Natural killer cell (primary cell): ENCODE data around the gene ZSCAN12. TPM values are rescaled to one million over a fixed set of nuclear protein-coding genes. Genes with fewer than 3 reads are reported as not detected.

Source experiments
- ATAC-seq, 3 donors: fragments of 150-1000 bp in 2 of 3; fragments of 200-7000 bp in 1 of 3; cut with Tn5 transposase; 1 replicate in 1 of 3; 2 replicates in 2 of 3; pipeline ENCODE4 v1.10.0; 2021; ENCODE audit warnings: mild to moderate bottlenecking in 2 of 3, moderate library complexity in 2 of 3
- DNase-seq, 2 donors: peaks; one replicate each; pipeline versions ENCODE4 v3.0.0 to v3.0.0-alpha.2; 2013 to 2021; ENCODE audit warnings: mixed read lengths in 1 of 2
- H3K27ac ChIP-seq: one replicate; pipeline ENCODE4 v1.5.1; 2013; ENCODE audit warnings: mild to moderate bottlenecking, low read length
- H3K27me3 ChIP-seq: one replicate; pipeline ENCODE4 v1.6.1; 2013; ENCODE audit warnings: low read length; ENCODE audit not compliant: control insufficient read depth, insufficient read depth
- H3K36me3 ChIP-seq: one replicate; pipeline ENCODE4 v1.6.1; 2013; ENCODE audit warnings: low read length; ENCODE audit not compliant: control insufficient read depth, insufficient read depth
- H3K4me1 ChIP-seq: one replicate; pipeline ENCODE4 v1.6.1; 2013; ENCODE audit warnings: low read length; ENCODE audit not compliant: control insufficient read depth, insufficient read depth
- H3K4me3 ChIP-seq: one replicate; pipeline ENCODE4 v1.5.1; 2013; ENCODE audit warnings: low read length
- H3K9me3 ChIP-seq: one replicate; pipeline ENCODE4 v1.6.1; 2013; ENCODE audit warnings: low read length; ENCODE audit not compliant: control insufficient read depth, insufficient read depth
- H3K27ac Mint-ChIP-seq, 2 donors: one replicate each; pipeline ENCODE4 v1.8.0; 2022; ENCODE audit warnings: mild to moderate bottlenecking in 2 of 2, mixed read lengths in 2 of 2, moderate library complexity in 1 of 2
- H3K27me3 Mint-ChIP-seq, 2 donors: one replicate each; pipeline ENCODE4 v1.8.0; 2022; ENCODE audit warnings: low read depth in 2 of 2, mixed read lengths in 2 of 2
- H3K36me3 Mint-ChIP-seq: one replicate; pipeline ENCODE4 v1.8.0; 2022; ENCODE audit warnings: mixed read lengths
- H3K4me1 Mint-ChIP-seq, 2 donors: one replicate each; pipeline ENCODE4 v1.8.0; 2022; ENCODE audit warnings: mixed read lengths in 2 of 2
- H3K4me3 Mint-ChIP-seq: one replicate; pipeline ENCODE4 v1.8.0; 2022; ENCODE audit warnings: mild to moderate bottlenecking, moderate library complexity, mixed read lengths
- H3K9me3 Mint-ChIP-seq, 2 donors: one replicate each; pipeline ENCODE4 v1.8.0; 2022; ENCODE audit warnings: mixed read lengths in 2 of 2
- WGBS: methylation state at CpG from one replicate; pipeline ENCODE4 v1.1.7; 2013; ENCODE audit warnings: missing lambda C conversion rate; ENCODE audit not compliant: insufficient coverage; 5-methylcytosine and 5-hydroxymethylcytosine counted together
- intact Hi-C: fragments of 100-400 bp; cut with micrococcal nuclease; formaldehyde crosslinking; loops from one replicate; pipeline ENCODE4 v1.14.2; 2022
- total RNA-seq, 4 donors: library from RNA; stranded (reverse); fragments of 120-200 nt in 1 of 4; gene quantifications; one replicate each; pipeline versions ENCODE4 v1.2.3 to v1.2.4, GENCODE V29; 2013 to 2022
- TF ChIP-seq, protein P1 (sequence below): fragments of 200-600 bp; IDR thresholded peaks from one replicate; pipeline ENCODE4 v1.8.0; 2022; ENCODE audit warnings: antibody characterized with exemption

ZSCAN12 gene
- total RNA-seq, 3 donors from 2014 or later (not counting 1 experiment from before 2014, with no cell fraction given), result 3.5 to 4.9 (median 3.9) TPM

DNA sequence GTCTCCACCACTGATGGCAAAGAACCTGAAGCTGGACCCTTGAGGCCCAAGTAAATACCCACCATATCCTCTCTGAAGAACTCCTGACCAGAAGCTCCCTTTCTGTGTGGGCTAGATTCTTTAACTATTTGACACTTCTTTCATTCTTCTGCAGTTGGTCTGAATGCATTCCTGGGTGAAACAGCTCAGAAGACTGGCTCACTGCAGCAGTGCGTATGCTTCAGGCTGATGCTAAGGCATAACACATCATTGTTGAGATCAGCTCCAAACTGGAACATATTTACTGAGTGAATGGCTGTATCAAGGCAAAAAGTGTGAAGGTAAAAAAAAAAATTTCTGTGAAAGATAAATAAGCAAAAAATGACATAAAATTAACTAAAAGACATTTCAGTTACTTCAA, 24.0 kb upstream of the ZSCAN12 start:
- H3K4me1 ChIP-seq, result no peaks in the 10 kb centered on the region
- Mint-ChIP-seq H3K4me3 (no peak overlapping the region), H3K4me1 (no peaks in the 10 kb centered on the region), H3K36me3 (no peaks in the 10 kb centered on the region), H3K27me3 (peaks cover 23 to 47% of the 10 kb centered on the region in 2 donors), H3K9me3 (no peaks in the 10 kb centered on the region), H3K27ac (no peak overlapping the region)
- intact Hi-C loops, result no loop called here
- H3K27ac ChIP-seq, result no peak overlapping the region
- H3K9me3 ChIP-seq, result no peaks in the 10 kb centered on the region
- TF ChIP-seq, protein P1, sequence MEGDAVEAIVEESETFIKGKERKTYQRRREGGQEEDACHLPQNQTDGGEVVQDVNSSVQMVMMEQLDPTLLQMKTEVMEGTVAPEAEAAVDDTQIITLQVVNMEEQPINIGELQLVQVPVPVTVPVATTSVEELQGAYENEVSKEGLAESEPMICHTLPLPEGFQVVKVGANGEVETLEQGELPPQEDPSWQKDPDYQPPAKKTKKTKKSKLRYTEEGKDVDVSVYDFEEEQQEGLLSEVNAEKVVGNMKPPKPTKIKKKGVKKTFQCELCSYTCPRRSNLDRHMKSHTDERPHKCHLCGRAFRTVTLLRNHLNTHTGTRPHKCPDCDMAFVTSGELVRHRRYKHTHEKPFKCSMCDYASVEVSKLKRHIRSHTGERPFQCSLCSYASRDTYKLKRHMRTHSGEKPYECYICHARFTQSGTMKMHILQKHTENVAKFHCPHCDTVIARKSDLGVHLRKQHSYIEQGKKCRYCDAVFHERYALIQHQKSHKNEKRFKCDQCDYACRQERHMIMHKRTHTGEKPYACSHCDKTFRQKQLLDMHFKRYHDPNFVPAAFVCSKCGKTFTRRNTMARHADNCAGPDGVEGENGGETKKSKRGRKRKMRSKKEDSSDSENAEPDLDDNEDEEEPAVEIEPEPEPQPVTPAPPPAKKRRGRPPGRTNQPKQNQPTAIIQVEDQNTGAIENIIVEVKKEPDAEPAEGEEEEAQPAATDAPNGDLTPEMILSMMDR, result no peak
- H3K4me3 ChIP-seq, result no peak overlapping the region
- H3K36me3 ChIP-seq, result no peaks in the 10 kb centered on the region
- ATAC-seq (no peak), DNase-seq (no peak)
- 94% methylated on average over 1 of the region's 1 CpG for WGBS
- H3K27me3 ChIP-seq, result no peaks in the 10 kb centered on the region

DNA sequence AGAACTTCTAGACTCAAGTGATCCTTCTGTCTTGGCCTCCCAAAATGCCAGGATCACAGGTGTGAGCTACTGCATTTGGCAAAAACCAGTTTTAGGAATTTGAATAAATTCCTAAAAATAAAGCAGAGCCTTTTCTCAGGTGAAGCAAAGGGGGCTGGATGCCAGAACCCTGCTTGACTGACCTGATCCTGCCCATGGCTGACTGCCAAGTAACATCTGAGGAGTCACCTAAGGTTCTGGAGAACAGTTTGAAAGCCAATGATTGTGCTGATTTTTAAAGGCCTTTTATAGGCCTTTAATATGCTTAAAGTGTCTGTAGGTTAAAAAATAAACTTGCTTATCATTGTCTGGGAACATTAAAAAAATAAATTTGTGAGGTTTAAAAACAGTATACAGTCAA, 14.1 kb upstream of the ZSCAN12 start:
- Mint-ChIP-seq H3K27me3 (peaks cover 33 to 41% of the 10 kb centered on the region in 2 donors), H3K4me3 (no peak overlapping the region), H3K36me3 (no peaks in the 10 kb centered on the region), H3K4me1 (no peaks in the 10 kb centered on the region), H3K27ac (no peak overlapping the region), H3K9me3 (no peaks in the 10 kb centered on the region)
- no peaks in the 10 kb centered on the region for H3K9me3 ChIP-seq
- TF ChIP-seq, protein P1, result no peak
- peaks cover 5% of the 10 kb centered on the region for H3K27me3 ChIP-seq
- DNase-seq, result no peak
- intact Hi-C loops, result no loop called here
- H3K4me3 ChIP-seq, result no peak overlapping the region
- H3K27ac ChIP-seq, result no peak overlapping the region
- no peak for ATAC-seq
- H3K36me3 ChIP-seq, result no peaks in the 10 kb centered on the region
- H3K4me1 ChIP-seq, result no peaks in the 10 kb centered on the region

DNA sequence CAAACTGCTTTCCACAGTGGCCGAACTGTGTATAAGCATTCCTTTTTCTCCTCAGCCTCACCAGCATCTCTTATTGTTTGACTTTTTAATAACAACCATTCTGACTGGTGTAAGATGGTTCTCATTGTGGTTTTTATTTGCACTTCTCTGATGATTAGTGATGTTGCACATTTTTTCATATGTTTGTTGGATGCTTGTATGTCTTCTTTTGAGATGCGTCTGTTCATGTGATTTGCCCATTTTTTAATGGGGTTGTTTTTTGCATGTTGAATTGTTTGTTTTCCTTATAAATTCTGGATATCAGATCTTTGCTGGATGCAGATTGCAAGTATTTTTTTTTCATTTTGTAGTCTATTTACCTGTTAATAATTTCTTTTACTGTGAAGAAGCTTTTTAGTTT, 11.2 kb upstream of the ZSCAN12 start:
- ATAC-seq, result no peak
- Histone ChIP-seq H3K27ac (no peak overlapping the region), H3K4me3 (no peak overlapping the region), H3K9me3 (no peaks in the 10 kb centered on the region), H3K36me3 (no peaks in the 10 kb centered on the region), H3K4me1 (no peaks in the 10 kb centered on the region), H3K27me3 (peaks cover 5% of the 10 kb centered on the region)
- TF ChIP-seq, protein P1, result no peak
- Mint-ChIP-seq H3K9me3 (no peaks in the 10 kb centered on the region), H3K4me1 (no peaks in the 10 kb centered on the region), H3K4me3 (no peak overlapping the region), H3K27me3 (peaks cover 47 to 64% of the 10 kb centered on the region in 2 donors), H3K36me3 (no peaks in the 10 kb centered on the region), H3K27ac (no peak overlapping the region)
- no peak for DNase-seq
- intact Hi-C loops, result no loop called here
- WGBS, result 92% methylated on average over 1 of the region's 2 CpGs

DNA sequence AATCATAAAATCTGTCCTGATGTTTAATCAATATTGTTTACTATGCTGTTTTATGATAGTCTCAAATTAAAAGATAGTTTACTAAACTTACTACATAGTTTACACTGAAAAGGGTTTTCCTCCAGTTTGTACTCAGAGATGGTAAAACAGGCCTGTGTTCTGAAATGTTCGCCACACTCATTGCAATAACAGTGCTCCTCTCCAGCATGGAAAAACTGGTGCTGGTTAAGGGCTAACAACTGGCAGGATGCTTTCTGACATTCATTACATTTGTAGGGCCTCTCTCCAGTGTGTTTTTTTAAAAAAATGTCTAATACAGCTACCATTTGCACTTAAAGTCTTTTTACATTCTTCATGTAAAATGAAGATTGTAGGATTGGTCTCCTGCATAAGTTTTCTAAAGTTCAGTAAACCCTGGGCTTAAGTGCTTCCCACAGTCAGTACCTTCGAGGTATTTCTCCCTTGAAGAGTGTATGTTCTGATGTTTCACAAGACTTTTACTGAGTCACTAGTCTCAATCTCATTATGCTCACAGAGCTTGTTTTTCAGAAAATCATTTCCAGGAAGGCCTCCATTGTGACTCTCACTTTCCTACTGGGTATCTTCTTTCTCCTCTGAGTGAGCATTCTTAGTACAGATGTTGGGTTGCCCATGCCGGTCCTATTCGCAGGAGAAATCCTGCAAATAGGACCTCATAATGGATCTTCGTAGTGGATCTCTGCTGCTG, 8.7 kb upstream of the ZSCAN12 start:
- Mint-ChIP-seq H3K27me3 (peaks cover 51 to 72% of the 10 kb centered on the region in 2 donors), H3K4me1 (no peaks in the 10 kb centered on the region), H3K9me3 (no peaks in the 10 kb centered on the region), H3K36me3 (no peaks in the 10 kb centered on the region), H3K27ac (no peak overlapping the region), H3K4me3 (no peak overlapping the region)
- intact Hi-C loops, result no loop called here
- Histone ChIP-seq H3K27me3 (peaks cover 2% of the 10 kb centered on the region), H3K4me3 (no peak overlapping the region), H3K36me3 (no peaks in the 10 kb centered on the region), H3K9me3 (no peaks in the 10 kb centered on the region), H3K4me1 (no peaks in the 10 kb centered on the region), H3K27ac (no peak overlapping the region)
- 76% methylated on average over 5 of the region's 5 CpGs for WGBS
- no peak for ATAC-seq
- TF ChIP-seq, protein P1, result no peak
- DNase-seq, result no peak
